Measurements from ENCODE around the gene FGF14. TPM values are rescaled to one million over a fixed set of nuclear protein-coding genes. Genes with fewer than 3 reads are reported as not detected.

Gene FGF14
- total and polyA plus RNA-seq, 2 donors (not counting 3 experiments of a cell fraction or from before 2014, with no cell fraction given) = not detected

DNA sequence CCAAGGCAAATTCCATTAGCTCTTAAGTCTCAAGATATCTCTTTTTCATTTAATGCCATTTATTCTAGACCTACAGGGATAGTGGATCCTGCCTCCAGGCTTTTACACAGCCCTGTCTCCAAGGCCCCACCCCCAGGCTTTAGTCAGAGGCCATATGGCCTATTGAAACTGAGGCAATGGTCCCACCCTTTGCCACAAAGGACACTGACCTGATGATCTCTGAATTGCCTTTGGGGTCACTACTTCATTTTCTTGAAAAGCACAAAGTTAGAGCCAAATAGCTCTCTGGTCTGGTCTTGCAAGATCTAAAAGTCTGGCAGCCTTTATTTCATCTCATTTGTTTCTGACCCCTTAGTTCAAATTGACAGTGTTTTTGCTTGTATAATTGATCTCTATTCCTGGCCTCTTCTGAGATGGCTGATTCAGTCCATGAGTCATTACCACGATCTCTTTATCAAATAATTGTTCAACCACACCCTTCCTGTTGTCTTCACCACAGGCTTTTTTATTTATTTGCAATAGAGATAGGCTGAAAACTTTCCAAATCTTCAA is 209.8 kb downstream of the FGF14 start:
- no peaks in the 10 kb centered on the region for H3K9me1 ChIP-seq (replicated peaks; ENCODE audit: control insufficient read depth, extremely low read depth, insufficient read depth, low read length)
- no peaks in the 10 kb centered on the region for H3K36me3 ChIP-seq (ENCODE audit: control insufficient read depth in 2 of 2, extremely low read depth in 1 of 2, insufficient read depth in 2 of 2, low read length in 2 of 2)
- intact Hi-C loops (cut with micrococcal nuclease) (loop anchor here (10.0 kb wide), 2 partner anchors 533 to 707 kb away; no protein-coding TSS in a partner anchor), dilution Hi-C loops (cut with MboI; ENCODE audit: extremely low pct_ligation_motif_present, low sequenced_read_pairs) (no loop called here)
- H3K4me1 ChIP-seq (ENCODE audit: control insufficient read depth, extremely low read depth, insufficient read depth, low read length) = peaks cover 37% of the 10 kb centered on the region
- BruUV-seq (replicated peaks) = no TSS peak
- POLR2A ChIA-PET = no interaction called here
- H4K20me1 ChIP-seq (replicated peaks; ENCODE audit: control insufficient read depth, extremely low read depth, insufficient read depth, low read length) = no peaks in the 10 kb centered on the region
- H3K9ac ChIP-seq (replicated peaks; ENCODE audit: extremely low read depth, insufficient read depth, low read length) = no peak overlapping the region
- CTCF ChIA-PET = interaction anchor here (0.9 kb wide), 1 partner anchor 14 kb away, joined by 3 read pairs; no protein-coding TSS in a partner anchor
- TF ChIP-seq, protein P1, sequence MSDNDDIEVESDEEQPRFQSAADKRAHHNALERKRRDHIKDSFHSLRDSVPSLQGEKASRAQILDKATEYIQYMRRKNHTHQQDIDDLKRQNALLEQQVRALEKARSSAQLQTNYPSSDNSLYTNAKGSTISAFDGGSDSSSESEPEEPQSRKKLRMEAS (IDR thresholded peaks at IDR 0.05; ENCODE audit: insufficient read depth, insufficient read length) = no peak
- TF ChIP-seq FOS (IDR thresholded peaks at IDR 0.05; ENCODE audit: borderline replicate concordance, insufficient read depth, low read length) (peak; percentile 36), MYC (IDR thresholded peaks at IDR 0.05; ENCODE audit: low read depth, low read length) (no peak), POLR2AphosphoS5 (IDR thresholded peaks at IDR 0.05; ENCODE audit: insufficient read depth, low read depth, low read length) (no peak), GATA2 (IDR thresholded peaks at IDR 0.05; ENCODE audit: insufficient read depth, insufficient read length, low read depth, low read length) (peak; percentile 55), JUN (IDR thresholded peaks at IDR 0.05; ENCODE audit: borderline replicate concordance, insufficient read depth, insufficient read length, low read depth) (peak; percentile 12)
- H3K9me3 ChIP-seq (replicated peaks; ENCODE audit: control insufficient read depth, insufficient read depth, low read length) = no peaks in the 10 kb centered on the region
- H3K4me3 ChIP-seq (replicated peaks in 1 of 3; ENCODE audit: insufficient read depth in 1 of 3, low read depth in 1 of 3, low read length in 3 of 3) = no peak overlapping the region
- H3K4me2 ChIP-seq (ENCODE audit: insufficient read depth, low read length) = no peak overlapping the region
- no peak overlapping the region for H2AFZ ChIP-seq (ENCODE audit: low read depth, low read length)
- FAIRE-seq (peak; percentile 37), DNase-seq (ENCODE audit: low read depth, low spot score) (peak; percentile 4)
- H3K27me3 ChIP-seq (ENCODE audit: control insufficient read depth in 2 of 2, insufficient read depth in 2 of 2, low read length in 2 of 2) = no peaks in the 10 kb centered on the region
- H3K27ac ChIP-seq (ENCODE audit: insufficient read depth, low read depth, low read length) = no peak overlapping the region
- no peaks in the 10 kb centered on the region for H3K79me2 ChIP-seq (ENCODE audit: control insufficient read depth, insufficient read depth, low read length)

DNA sequence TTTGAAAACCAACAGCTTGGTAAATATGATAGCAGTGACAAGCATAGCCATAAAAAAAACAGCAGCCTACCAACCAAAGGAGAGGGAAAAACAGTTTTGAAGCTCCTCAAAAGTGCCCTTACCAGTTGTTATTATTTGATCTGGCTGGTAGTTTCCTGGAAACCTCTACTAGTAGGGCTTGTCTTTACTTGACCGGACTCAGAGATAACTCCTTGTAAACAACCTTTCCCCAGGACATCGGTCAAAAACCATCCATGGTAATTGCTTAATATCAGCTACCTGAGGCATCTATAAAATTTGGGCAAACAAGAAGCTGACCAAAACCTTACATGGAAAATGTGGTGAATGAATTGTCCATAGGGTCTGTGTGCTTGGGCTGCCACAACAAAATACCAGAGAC is 210.9 kb downstream of the FGF14 start:
- intact Hi-C loops (cut with micrococcal nuclease) (loop anchor here (10.0 kb wide), 2 partner anchors 534 to 706 kb away; no protein-coding TSS in a partner anchor), dilution Hi-C loops (cut with MboI; ENCODE audit: extremely low pct_ligation_motif_present, low sequenced_read_pairs) (no loop called here)
- Histone ChIP-seq H3K27ac (ENCODE audit: insufficient read depth, low read depth, low read length) (no peak overlapping the region), H3K36me3 (ENCODE audit: control insufficient read depth in 2 of 2, extremely low read depth in 1 of 2, insufficient read depth in 2 of 2, low read length in 2 of 2) (no peaks in the 10 kb centered on the region), H3K9me3 (replicated peaks; ENCODE audit: control insufficient read depth, insufficient read depth, low read length) (no peaks in the 10 kb centered on the region), H3K4me1 (ENCODE audit: control insufficient read depth, extremely low read depth, insufficient read depth, low read length) (peaks cover 29% of the 10 kb centered on the region), H3K9me1 (replicated peaks; ENCODE audit: control insufficient read depth, extremely low read depth, insufficient read depth, low read length) (no peaks in the 10 kb centered on the region), H3K4me3 (replicated peaks in 1 of 3; ENCODE audit: insufficient read depth in 1 of 3, low read depth in 1 of 3, low read length in 3 of 3) (no peak overlapping the region), H2AFZ (ENCODE audit: low read depth, low read length) (no peak overlapping the region), H3K27me3 (ENCODE audit: control insufficient read depth in 2 of 2, insufficient read depth in 2 of 2, low read length in 2 of 2) (no peaks in the 10 kb centered on the region), H4K20me1 (replicated peaks; ENCODE audit: control insufficient read depth, extremely low read depth, insufficient read depth, low read length) (no peaks in the 10 kb centered on the region), H3K79me2 (ENCODE audit: control insufficient read depth, insufficient read depth, low read length) (no peaks in the 10 kb centered on the region), H3K4me2 (ENCODE audit: insufficient read depth, low read length) (no peak overlapping the region), H3K9ac (replicated peaks; ENCODE audit: extremely low read depth, insufficient read depth, low read length) (no peak overlapping the region)
- DNase-seq (ENCODE audit: low read depth, low spot score) (no peak), FAIRE-seq (no peak)
- CTCF ChIA-PET = interaction anchor here (1.3 kb wide), 1 partner anchor 50 kb away, joined by 4 read pairs; no protein-coding TSS in a partner anchor
- no TSS peak for BruUV-seq (replicated peaks)
- POLR2A ChIA-PET = no interaction called here
- TF ChIP-seq, protein P1 (IDR thresholded peaks at IDR 0.05; ENCODE audit: insufficient read depth, insufficient read length) = no peak
- TF ChIP-seq GATA2 (IDR thresholded peaks at IDR 0.05; ENCODE audit: insufficient read depth, insufficient read length, low read depth, low read length) (no peak), POLR2A (IDR thresholded peaks at IDR 0.05; ENCODE audit: low read depth, low read length) (no peak), EZH2 (IDR thresholded peaks at IDR 0.05; ENCODE audit: borderline replicate concordance, low read depth, low read length, severe bottlenecking) (no peak), JUN (IDR thresholded peaks at IDR 0.05; ENCODE audit: borderline replicate concordance, insufficient read depth, insufficient read length, low read depth) (no peak), POLR2AphosphoS5 (IDR thresholded peaks at IDR 0.05; ENCODE audit: insufficient read depth, low read depth, low read length) (no peak), MYC (IDR thresholded peaks at IDR 0.05; ENCODE audit: low read depth, low read length) (no peak), FOS (IDR thresholded peaks at IDR 0.05; ENCODE audit: borderline replicate concordance, insufficient read depth, low read length) (no peak)
- TF ChIP-seq, protein P2, sequence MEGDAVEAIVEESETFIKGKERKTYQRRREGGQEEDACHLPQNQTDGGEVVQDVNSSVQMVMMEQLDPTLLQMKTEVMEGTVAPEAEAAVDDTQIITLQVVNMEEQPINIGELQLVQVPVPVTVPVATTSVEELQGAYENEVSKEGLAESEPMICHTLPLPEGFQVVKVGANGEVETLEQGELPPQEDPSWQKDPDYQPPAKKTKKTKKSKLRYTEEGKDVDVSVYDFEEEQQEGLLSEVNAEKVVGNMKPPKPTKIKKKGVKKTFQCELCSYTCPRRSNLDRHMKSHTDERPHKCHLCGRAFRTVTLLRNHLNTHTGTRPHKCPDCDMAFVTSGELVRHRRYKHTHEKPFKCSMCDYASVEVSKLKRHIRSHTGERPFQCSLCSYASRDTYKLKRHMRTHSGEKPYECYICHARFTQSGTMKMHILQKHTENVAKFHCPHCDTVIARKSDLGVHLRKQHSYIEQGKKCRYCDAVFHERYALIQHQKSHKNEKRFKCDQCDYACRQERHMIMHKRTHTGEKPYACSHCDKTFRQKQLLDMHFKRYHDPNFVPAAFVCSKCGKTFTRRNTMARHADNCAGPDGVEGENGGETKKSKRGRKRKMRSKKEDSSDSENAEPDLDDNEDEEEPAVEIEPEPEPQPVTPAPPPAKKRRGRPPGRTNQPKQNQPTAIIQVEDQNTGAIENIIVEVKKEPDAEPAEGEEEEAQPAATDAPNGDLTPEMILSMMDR (IDR thresholded peaks at IDR 0.05; ENCODE audit: extremely low read depth in 1 of 2, insufficient read depth in 1 of 2, low read depth in 1 of 2, low read length in 2 of 2) = no peak
